ENCODE measurements around the gene MAML1. TPM values are rescaled to one million over a fixed set of nuclear protein-coding genes. Genes with fewer than 3 reads are reported as not detected.

MAML1 gene
- total RNA-seq, 2 donors from 2014 or later, result 18.1 to 18.2 TPM

- no peak for DNase-seq
- no peaks in the 10 kb centered on the region for H3K27me3 ChIP-seq
- TF ChIP-seq POLR2A (IDR thresholded peaks at IDR 0.05) (no peak), CTCF (IDR thresholded peaks at IDR 0.05) (no peak)
- no peaks in the 10 kb centered on the region for H3K9me3 ChIP-seq
- H3K4me3 ChIP-seq, result no peak overlapping the region
- intact Hi-C loops (cut with DNase I), result no loop called here
- H3K27ac ChIP-seq, result no peak overlapping the region
- 92 to 97% methylated on average over 3 to 5 of the region's 5 CpGs for WGBS, 2 donors
- no peak for ATAC-seq
- peaks cover 24 to 36% of the 10 kb centered on the region in 2 donors for H3K36me3 ChIP-seq (replicated peaks in 1 of 2; ENCODE audit: insufficient read depth in 1 of 2, low read depth in 2 of 2)
- H3K4me1 ChIP-seq, result peaks cover 23% of the 10 kb centered on the region
Observed at GRCh38 chr5:179769796-179770195, 37.2 kb downstream of the MAML1 start.

GRCh38 chr5:179771311-179771895 is 38.8 kb downstream of the MAML1 start:
- peaks cover 9% of the 10 kb centered on the region for H3K4me1 ChIP-seq
- peaks cover 20 to 40% of the 10 kb centered on the region in 2 donors for H3K36me3 ChIP-seq (replicated peaks in 1 of 2; ENCODE audit: insufficient read depth in 1 of 2, low read depth in 2 of 2)
- no peaks in the 10 kb centered on the region for H3K9me3 ChIP-seq
- H3K27ac ChIP-seq, result no peak overlapping the region
- TF ChIP-seq CTCF (IDR thresholded peaks at IDR 0.05) (no peak), POLR2A (IDR thresholded peaks at IDR 0.05) (no peak)
- ATAC-seq (no peak), DNase-seq (no peak)
- no peak overlapping the region for H3K4me3 ChIP-seq
- intact Hi-C loops (cut with DNase I), result no loop called here
- 82 to 91% methylated on average over 4 of the region's 4 CpGs for WGBS, 2 donors
- no peaks in the 10 kb centered on the region for H3K27me3 ChIP-seq

GRCh38 chr5:179772351-179772750 is 39.7 kb downstream of the MAML1 start:
- H3K9me3 ChIP-seq, result no peaks in the 10 kb centered on the region
- intact Hi-C loops (cut with DNase I), result no loop called here
- 74 to 98% methylated on average over 6 of the region's 6 CpGs for WGBS, 2 donors
- no peak overlapping the region for H3K4me3 ChIP-seq
- peaks cover 24 to 40% of the 10 kb centered on the region in 2 donors for H3K36me3 ChIP-seq (replicated peaks in 1 of 2; ENCODE audit: insufficient read depth in 1 of 2, low read depth in 2 of 2)
- no peak overlapping the region for H3K27ac ChIP-seq
- DNase-seq, result no peak
- TF ChIP-seq CTCF (IDR thresholded peaks at IDR 0.05) (no peak), POLR2A (IDR thresholded peaks at IDR 0.05) (no peak)
- no peaks in the 10 kb centered on the region for H3K4me1 ChIP-seq
- no peak for ATAC-seq
- H3K27me3 ChIP-seq, result no peaks in the 10 kb centered on the region

GRCh38 chr5:179773686-179774040 is 41.0 kb downstream of the MAML1 start:
- no peaks in the 10 kb centered on the region for H3K9me3 ChIP-seq
- no peak overlapping the region for H3K4me3 ChIP-seq
- ATAC-seq (no peak), DNase-seq (no peak)
- no peak overlapping the region for H3K27ac ChIP-seq
- H3K36me3 ChIP-seq (replicated peaks in 1 of 2; ENCODE audit: insufficient read depth in 1 of 2, low read depth in 2 of 2), result peaks cover 24 to 40% of the 10 kb centered on the region in 2 donors
- intact Hi-C loops (cut with DNase I), result no loop called here
- WGBS, 2 donors, result 93 to 94% methylated on average over 9 of the region's 9 CpGs
- no peaks in the 10 kb centered on the region for H3K4me1 ChIP-seq
- TF ChIP-seq POLR2A (IDR thresholded peaks at IDR 0.05) (no peak), CTCF (IDR thresholded peaks at IDR 0.05) (no peak)
- H3K27me3 ChIP-seq, result no peaks in the 10 kb centered on the region

- peaks cover 24 to 35% of the 10 kb centered on the region in 2 donors for H3K36me3 ChIP-seq (replicated peaks in 1 of 2; ENCODE audit: insufficient read depth in 1 of 2, low read depth in 2 of 2)
- H3K27ac ChIP-seq, result no peak overlapping the region
- intact Hi-C loops (cut with DNase I), result no loop called here
- DNase-seq, result no peak
- TF ChIP-seq POLR2A (IDR thresholded peaks at IDR 0.05) (no peak), CTCF (IDR thresholded peaks at IDR 0.05) (no peak)
- H3K4me3 ChIP-seq, result no peak overlapping the region
- H3K4me1 ChIP-seq, result no peaks in the 10 kb centered on the region
- WGBS, 2 donors, result 95% methylated on average over 12 of the region's 12 CpGs; no CpG with 5 or more reads in 1 of the 2 donors
- no peaks in the 10 kb centered on the region for H3K27me3 ChIP-seq
- no peaks in the 10 kb centered on the region for H3K9me3 ChIP-seq
- ATAC-seq, result no peak
Observed at GRCh38 chr5:179774442-179774841, 41.8 kb downstream of the MAML1 start.

Data from body of pancreas (tissue), 4 donors.